ENCODE data around the gene KRT1.

The KRT1 gene

GRCh38 chr12:52697058-52697582, 16.9 kb upstream of the KRT1 start:
- no peak for DNase-seq

DNA sequence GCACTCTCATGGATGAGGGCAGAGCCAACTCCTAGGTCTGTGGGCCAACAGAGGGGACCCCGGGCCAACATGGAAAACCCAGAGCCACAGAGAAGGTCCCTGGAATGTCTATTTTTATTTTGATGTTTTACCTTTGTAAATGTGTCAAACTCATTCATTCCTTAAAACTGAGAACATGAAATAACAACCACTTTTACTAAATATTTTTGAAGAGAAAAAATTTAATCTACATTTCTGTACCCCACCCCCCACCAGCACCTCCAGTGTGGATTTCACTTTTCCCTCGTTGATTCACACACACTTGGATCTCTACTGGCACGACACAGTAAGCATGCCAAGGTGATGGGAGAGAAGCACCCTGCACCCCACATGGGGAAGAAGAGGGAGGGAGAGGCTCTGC, 16.4 kb upstream of the KRT1 start:
- DNase-seq = no peak

GRCh38 chr12:52695039-52695438, 14.8 kb upstream of the KRT1 start:
- DNase-seq = no peak

- DNase-seq = no peak
Observed at GRCh38 chr12:52694151-52694550, 13.9 kb upstream of the KRT1 start.

DNA sequence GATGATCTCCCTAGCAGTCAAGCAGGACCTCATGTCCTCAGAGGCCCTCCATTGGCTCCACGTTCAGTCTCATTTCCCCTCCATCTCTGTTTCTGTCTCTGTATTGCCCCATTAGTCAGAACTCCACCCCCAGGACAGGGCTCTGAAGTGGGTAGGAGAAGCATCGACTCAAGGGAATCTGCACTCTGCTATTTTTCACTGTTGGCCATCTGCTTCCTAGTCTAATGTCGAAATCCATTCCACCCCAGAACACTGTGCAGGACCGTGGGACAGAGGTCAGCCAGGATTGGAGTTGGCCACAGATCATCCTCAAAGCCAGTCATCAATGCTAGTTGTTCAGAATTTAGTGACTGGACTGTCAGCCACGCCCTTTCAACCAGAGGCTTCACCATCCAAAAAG, 13.1 kb upstream of the KRT1 start:
- DNase-seq = no peak

- no peak for DNase-seq
Observed at GRCh38 chr12:52692254-52692653, 12.0 kb upstream of the KRT1 start.

- DNase-seq = no peak
Observed at GRCh38 chr12:52691841-52692150, 11.6 kb upstream of the KRT1 start.

DNA sequence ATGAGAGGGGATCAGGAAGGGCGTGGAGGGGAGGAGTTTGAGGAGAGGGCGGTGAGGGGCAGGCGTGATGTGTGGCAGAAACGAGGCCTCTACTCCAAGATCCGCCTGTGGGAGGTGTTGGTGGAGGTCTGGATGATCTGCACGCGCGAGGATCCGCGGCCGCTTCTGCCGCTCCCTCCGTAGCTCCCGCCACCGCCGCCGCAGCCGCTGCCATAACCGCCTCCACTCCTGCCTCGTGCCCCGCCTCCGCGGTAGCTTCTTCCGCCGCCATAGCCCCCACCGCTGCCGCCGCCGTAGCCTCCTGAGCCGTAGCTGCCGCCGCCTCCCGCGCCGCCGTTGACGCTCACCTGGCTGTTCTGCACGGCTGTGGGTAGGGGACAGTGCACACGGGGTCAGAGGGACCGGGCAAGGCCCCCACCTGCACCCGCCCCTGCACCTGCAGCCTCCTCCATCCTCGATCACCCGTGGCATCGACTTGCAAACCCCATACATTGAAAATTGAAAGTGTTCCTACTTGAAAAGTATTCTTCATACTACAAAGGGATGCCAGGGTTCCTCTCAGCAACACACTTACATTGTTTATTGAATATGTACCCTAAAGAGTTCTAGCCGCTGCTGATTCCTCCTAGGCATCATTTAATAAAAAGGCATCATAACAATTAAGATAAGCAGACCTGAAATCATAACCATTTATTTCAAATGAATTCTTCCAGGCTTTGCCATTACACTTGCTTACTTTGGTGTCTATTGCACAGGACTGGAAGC, 11.1 kb upstream of the KRT1 start:
- DNase-seq = peak; percentile 44 to 51

DNA sequence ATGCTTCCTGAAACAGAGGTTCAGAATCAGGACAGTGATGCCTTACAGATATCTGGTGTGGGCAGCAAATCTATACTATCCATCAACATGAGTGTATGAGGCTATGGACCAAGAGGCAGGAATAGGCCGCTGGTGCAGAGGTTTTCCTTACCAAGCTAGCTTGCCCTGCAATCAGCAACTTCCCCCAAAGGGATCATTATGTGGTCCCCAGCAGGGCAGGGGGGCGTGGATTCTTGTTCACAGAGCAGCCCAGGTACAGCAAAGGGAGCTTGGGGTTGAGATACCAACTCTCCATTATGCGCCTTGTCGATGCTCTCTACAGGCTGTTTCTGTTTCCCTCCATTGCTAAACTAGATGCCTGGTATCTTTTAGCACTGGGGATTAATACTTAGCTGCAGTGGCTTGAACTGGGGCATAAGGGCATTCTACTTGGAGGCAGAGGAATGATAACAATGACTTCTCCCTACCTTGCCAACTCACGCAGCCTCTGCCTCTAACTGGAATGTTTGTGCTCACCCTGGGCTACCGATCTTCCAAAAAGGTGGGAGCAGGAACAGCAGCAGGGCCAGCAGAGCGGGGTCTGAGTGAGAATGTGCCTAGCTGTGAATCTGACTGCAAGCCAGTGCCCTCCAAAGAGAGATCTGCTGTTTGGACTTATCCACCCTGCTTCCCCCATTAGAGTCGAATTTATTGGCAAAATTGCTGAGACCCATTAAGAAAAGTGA, 10.3 kb upstream of the KRT1 start:
- no peak for DNase-seq

DNA sequence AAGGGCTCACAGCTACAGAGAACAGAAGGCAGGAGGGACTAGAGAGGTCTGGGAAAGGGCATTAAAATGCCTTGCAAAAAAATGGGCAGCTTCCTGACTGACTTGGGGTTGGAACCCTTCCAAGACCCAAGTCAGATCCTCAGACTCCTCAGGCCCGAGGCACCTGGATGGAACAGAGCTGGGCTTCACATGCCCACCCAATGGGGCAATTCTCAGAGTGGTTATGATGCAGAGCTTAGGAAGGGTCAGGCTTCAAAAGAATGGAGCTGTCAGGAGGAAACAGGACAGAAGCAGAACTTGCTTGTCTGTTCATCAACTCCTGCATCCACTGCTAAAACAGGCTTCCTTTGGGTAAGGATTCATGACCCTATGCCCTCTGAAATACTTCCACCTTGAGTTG, 9.7 kb upstream of the KRT1 start:
- no peak for DNase-seq

GRCh38 chr12:52689239-52689638, 9.0 kb upstream of the KRT1 start:
- no peak for DNase-seq

GRCh38 chr12:52688481-52688880, 8.3 kb upstream of the KRT1 start:
- no peak for DNase-seq

GRCh38 chr12:52687497-52688385, 7.5 kb upstream of the KRT1 start:
- no peak for DNase-seq

DNA sequence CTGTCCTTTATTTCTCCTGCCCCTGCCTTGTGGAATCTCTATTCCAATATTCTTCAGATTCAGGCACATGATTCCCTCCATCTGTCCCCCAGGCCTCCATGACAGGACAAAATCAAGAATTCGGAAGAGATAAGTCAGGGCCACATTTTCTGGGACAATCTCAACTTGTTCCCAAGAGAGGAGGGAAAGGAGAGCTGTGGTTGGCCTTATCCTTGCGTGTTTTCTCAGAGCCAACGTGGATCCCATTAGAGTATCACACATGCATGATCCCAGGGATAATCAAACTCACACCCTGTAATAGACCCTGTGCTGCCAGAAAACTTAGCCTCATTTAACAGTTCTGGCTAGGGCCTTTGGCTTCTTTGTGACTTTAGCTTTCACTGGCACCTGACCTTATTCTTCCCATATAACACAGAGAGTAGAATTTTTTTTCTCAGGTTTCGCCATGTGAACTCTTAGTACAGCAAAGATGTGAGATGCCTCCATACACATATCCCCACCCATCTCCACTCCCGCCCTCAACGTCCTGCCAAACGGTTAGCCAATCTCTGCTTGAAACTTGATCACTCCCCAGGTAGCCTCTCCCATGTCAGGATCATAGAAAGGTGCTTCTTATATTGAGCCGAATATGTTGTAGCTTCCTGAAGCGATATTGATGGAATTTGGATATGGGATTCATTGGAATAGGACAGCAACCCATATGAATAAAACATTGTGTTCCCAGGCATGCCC, 6.7 kb upstream of the KRT1 start:
- no peak for DNase-seq

- DNase-seq = no peak
Observed at GRCh38 chr12:52686063-52686462, 5.9 kb upstream of the KRT1 start.

- DNase-seq = no peak
Observed at GRCh38 chr12:52685406-52685890, 5.2 kb upstream of the KRT1 start.

- DNase-seq = no peak
Observed at GRCh38 chr12:52684431-52684830, 4.2 kb upstream of the KRT1 start.

GRCh38 chr12:52683575-52684300, 3.5 kb upstream of the KRT1 start:
- DNase-seq = no peak

DNA sequence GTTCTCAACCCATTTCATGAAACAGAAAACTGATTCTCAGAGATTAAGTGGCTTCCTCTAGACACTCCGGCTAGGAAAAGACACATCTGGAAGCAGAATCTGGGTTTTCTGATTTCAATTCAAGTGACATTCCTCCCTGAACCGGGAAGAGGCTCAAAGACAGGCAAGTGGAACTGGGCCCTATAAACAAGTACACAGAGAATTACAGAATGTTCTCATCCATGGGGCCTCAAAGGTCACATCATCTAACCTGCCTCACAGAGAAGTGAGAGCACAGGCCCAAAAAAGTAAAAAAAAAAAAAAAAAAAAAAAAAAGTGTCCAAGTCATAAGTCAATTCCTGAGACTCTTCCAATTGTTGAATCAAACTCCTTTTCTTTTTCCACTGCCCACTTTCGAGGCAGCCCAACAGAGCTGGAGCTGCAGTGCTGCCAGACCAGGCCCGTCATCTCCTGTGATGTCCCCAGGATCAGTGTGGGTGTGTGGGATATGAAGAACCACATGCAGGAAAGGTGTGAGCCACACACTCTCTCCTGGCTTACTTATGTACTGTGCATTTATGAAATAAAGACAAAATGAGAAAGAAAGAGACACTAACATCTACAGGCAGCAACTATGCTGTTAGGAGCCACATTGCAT, 2.8 kb upstream of the KRT1 start:
- no peak for DNase-seq

DNA sequence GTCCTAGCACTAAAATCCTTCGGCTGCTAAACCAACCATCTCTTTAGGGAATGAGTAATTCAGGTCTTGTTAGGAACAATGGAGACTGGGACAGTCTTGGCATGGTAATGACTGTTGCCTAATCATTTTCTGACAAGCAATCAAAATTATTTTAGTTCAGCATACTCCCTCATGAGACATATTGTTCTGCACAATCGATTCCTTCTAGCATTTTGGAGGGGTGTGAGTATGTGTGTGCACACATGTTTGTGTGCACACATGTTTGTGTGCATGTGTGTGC, 2.1 kb upstream of the KRT1 start:
- DNase-seq = no peak

DNA sequence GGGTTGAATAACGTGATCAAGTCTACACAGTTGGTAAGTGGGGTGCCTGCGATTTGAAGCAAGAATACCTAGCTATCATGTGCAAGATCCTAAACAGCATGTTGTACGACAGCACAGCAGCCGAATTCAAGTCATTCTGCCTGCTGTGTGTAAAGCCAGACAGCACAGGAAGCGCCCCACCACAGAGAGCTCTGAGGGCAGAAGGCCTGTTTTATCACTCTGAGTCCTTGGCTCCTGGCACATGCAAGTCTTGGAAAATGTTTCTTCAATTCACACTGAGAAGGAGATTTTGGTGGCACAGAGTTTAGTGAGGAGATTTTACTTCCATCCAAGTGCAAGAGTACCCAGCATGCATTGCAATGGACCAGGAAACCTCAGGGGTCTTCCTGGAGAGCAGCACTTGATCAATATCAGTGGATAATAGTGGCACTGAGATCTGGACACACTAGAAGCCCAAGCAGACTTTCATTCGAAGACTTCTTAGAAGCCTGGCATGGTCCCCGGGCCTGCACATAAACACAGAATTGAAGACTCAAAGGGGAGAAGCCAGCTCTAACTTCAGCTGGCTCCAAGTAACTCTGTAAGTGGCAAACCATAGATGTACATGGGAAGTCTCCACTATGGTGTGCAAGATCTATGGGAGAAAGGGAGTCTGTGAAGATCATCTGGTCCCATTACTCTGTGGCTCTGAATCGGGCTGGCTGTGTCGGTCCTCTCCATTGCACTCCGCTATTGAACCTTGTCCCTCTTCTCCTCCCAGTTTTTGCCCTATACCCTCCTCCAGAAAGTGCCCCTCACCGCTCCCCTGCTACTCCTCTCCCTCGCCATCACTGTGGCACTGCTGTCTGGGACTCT, 1.5 kb upstream of the KRT1 start:
- peak; percentile 6 to 9 for DNase-seq
